Lower leg skin (tissue), 4 donors: ENCODE results near the gene LY6G5C. TPM values are rescaled to one million over a fixed set of nuclear protein-coding genes. Genes with fewer than 3 reads are reported as not detected.

Experiments
- DNase-seq, 2 donors: peaks; one replicate each; pipeline ENCODE4 v3.0.0-alpha.2; 2019; ENCODE audit warnings: low spot score in 2 of 2
- H3K4me3 ChIP-seq: fragments of 200-600 bp; sonication (generic); 2 replicates; pipeline ENCODE4 v1.5.1; 2017; ENCODE audit warnings: mild to moderate bottlenecking, low read depth; ENCODE audit not compliant: poor library complexity, severe bottlenecking
- POLR2A ChIP-seq, 2 donors: fragments of 450-650 bp; IDR thresholded peaks; one replicate each; pipeline ENCODE4 v1.6.1; 2016 to 2017; ENCODE audit warnings: antibody characterized with exemption in 2 of 2, mild to moderate bottlenecking in 1 of 2, moderate library complexity in 1 of 2
- WGBS, 2 donors: methylation state at CpG; one replicate each; pipeline ENCODE4 v1.1.5; 2018; 5-methylcytosine and 5-hydroxymethylcytosine counted together
- intact Hi-C: fragments of 100-400 bp; cut with DNase I; formaldehyde crosslinking; loops from one replicate; pipeline ENCODE4 v1.15.0; 2023; ENCODE audit warnings: low total_unique reads
- total RNA-seq, 4 donors: library from RNA; depleted of rRNA; stranded (reverse); fragments of >200 nt; gene quantifications; one replicate each; pipeline ENCODE4 v1.1.0, GENCODE V29; 2016
- TF ChIP-seq, protein P1 (sequence below), 3 donors: fragments of 450-650 bp; IDR thresholded peaks; one replicate each; pipeline ENCODE4 v1.5.1; 2016; ENCODE audit warnings: antibody characterized with exemption in 3 of 3, mild to moderate bottlenecking in 3 of 3, moderate library complexity in 2 of 3

LY6G5C gene
- total RNA-seq, 4 donors from 2014 or later = 1.6 TPM; not detected in 3

DNA sequence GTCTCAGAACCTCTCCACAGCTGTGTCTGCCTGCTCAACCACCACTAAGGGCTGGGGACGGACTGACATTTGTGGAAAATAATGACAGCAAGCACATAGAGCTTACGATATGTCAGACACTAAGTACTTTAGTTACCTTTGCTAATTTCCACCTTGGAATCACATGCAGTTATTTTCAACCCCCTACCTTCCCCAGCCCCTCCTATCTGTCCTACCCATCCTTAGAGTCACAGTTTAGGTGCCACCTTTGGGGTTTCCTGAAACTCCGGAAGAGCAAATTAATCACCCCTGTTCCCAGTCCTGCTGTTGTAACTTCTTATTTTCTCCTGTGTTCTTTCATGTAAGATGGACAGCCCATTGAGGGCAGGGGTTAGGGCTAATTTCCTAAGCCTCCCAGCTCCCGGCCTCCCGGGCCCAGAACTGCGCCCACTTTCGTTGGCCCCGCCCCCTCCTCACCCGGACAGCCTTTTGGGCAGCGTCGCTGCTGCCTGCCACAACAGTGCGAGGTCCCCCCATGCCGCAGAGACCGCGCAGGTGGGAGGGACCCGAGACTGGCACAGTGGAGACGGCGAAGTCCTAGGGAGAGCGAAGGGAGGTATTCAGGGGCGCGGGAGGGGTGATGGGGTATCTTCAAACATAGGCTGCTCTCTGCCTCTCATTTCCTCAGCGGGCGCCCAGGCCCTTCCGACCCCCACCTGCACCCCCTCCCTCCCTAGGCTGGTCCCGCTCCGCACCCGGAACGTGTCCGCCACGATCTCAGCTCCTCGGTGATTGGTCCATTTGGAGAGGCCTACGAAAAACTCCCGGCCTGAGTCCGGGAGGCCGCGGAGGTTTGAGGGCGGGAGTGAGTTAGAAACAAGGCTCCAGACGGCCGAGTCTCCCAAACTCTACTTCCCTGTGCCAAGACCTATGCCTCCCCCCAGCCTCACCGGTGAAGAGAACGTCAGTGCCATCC, 47.1 kb upstream of the LY6G5C start:
- no peak for TF ChIP-seq POLR2A (IDR thresholded peaks at IDR 0.05)
- TF ChIP-seq, protein P1, sequence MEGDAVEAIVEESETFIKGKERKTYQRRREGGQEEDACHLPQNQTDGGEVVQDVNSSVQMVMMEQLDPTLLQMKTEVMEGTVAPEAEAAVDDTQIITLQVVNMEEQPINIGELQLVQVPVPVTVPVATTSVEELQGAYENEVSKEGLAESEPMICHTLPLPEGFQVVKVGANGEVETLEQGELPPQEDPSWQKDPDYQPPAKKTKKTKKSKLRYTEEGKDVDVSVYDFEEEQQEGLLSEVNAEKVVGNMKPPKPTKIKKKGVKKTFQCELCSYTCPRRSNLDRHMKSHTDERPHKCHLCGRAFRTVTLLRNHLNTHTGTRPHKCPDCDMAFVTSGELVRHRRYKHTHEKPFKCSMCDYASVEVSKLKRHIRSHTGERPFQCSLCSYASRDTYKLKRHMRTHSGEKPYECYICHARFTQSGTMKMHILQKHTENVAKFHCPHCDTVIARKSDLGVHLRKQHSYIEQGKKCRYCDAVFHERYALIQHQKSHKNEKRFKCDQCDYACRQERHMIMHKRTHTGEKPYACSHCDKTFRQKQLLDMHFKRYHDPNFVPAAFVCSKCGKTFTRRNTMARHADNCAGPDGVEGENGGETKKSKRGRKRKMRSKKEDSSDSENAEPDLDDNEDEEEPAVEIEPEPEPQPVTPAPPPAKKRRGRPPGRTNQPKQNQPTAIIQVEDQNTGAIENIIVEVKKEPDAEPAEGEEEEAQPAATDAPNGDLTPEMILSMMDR (IDR thresholded peaks at IDR 0.05) = no peak
- intact Hi-C loops = no loop called here
- H3K4me3 ChIP-seq = no peak overlapping the region
- DNase-seq = no peak
- 70 to 72% methylated on average over 41 of the region's 41 CpGs for WGBS, 2 donors

DNA sequence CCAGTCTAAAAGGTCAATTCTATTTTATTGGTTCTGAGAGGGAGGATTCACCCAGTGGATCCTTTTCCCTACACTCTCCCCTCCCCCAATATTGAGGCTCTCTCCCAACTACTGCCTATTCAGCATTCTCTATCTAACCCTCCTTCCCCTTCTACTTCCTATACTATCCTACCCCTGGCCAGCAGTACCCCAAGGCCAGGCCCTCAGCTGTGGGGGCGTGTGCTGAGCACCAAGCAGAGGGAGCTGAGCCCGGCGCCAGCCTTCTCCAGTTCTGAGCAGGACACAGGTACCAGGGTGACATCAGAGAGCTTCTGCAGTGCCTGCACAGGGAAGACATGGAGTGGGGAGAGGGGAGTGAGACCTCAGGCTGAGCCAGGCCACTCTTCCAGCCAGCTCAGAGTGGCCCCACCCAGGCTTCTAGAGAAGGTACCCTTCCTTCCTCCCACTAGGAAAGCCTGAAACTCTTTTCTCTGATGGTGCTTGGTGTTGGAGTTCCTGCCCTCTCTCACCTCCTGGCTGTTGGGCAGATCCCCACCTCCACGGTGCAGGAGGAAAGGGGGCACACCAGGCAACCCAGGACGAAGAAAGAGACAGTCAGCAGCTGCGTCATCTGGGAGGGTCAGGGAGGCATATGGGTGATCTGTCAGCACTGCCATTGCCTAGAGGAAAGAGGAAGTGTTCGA, 46.3 kb upstream of the LY6G5C start:
- H3K4me3 ChIP-seq = no peak overlapping the region
- TF ChIP-seq, protein P1 (IDR thresholded peaks at IDR 0.05) = no peak
- no peak for TF ChIP-seq POLR2A (IDR thresholded peaks at IDR 0.05)
- no peak for DNase-seq
- 62 to 64% methylated on average over 7 of the region's 7 CpGs for WGBS, 2 donors
- intact Hi-C loops = no loop called here

DNA sequence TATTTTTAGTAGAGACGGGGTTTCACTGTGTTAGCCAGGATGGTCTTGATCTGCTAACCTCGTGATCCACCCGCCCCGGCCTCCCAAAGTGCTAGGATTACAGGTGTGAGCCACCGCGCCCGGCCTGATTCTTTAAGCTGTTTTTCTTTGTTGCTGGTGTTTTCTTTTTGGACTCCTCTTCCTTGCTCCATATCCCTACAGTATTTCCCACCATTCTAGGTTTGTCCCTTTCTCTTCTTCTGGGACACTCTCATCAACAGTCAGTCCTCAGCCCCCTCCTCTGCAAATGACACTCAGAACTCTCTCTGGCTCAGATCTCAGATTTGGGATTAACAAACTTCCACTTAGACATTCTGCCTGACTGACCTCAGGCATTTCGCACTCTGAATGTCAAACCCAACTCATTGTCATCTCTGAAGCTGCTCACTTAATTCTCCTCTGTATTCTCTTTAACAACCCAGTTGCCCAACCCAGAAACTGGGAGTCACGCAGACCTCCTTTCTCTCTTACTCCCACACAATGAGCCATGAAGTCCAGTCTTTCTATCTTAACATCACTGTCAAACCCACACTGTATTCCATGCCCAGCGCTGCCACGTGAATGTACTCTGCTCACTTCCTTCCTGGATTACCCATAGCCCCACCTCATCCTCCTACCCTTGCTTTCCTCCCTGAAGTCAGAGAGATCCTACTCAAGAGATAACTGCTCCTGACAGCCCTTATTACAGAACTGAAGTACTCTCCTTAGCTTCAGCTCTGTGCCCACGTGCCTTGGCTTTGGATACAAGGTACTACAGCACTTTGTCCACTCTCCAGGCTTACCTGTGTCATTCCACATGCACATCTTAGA, 44.9 kb upstream of the LY6G5C start:
- DNase-seq = no peak
- WGBS, 2 donors = 76 to 77% methylated on average over 12 of the region's 12 CpGs
- intact Hi-C loops = no loop called here
- no peak overlapping the region for H3K4me3 ChIP-seq
- TF ChIP-seq, protein P1 (IDR thresholded peaks at IDR 0.05) = no peak
- TF ChIP-seq POLR2A (IDR thresholded peaks at IDR 0.05) = no peak

DNA sequence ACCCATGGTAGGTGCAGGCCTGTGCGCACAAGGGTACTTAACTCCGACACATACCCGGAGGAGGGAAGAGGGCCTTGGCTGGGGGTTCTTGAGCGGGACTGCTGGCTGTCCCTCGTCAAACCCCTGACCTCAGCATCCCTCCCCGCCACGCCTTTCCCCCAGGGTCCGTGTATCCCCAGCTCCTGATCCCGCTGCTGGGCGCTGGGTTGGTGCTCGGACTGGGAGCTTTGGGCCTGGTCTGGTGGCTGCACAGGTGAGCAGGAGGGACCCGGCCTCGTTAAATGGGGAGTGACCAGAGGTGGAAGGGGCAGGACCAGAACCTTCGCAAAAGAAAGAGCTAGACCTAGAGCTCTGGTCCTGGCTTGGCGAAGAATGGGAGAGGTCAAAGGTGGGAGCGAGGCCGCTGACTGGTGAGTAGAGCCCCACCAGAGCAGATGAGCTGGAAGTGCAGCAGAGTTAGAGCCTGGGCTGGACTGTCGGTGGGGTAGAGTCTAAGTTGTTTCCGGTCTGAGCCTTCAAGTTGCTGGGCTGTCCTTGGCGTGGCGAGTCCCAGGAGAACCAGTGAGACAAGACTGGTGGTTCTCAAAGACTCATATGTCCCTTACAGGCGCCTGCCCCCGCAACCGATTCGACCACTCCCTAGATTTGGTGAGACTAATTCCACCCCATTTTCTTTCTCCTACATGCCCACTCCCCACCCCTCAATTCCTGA, 43.3 kb upstream of the LY6G5C start:
- WGBS, 2 donors = 83 to 86% methylated on average over 25 of the region's 25 CpGs
- TF ChIP-seq POLR2A (IDR thresholded peaks at IDR 0.05) = no peak
- TF ChIP-seq, protein P1 (IDR thresholded peaks at IDR 0.05) = no peak
- intact Hi-C loops = no loop called here
- no peak for DNase-seq
- no peak overlapping the region for H3K4me3 ChIP-seq
